Measurements from ENCODE around the gene ICA1L. TPM values are rescaled to one million over a fixed set of nuclear protein-coding genes. Genes with fewer than 3 reads are reported as not detected.

Gene ICA1L
- total RNA-seq, 1 experiment from 2014 or later, result 6.4 TPM

DNA sequence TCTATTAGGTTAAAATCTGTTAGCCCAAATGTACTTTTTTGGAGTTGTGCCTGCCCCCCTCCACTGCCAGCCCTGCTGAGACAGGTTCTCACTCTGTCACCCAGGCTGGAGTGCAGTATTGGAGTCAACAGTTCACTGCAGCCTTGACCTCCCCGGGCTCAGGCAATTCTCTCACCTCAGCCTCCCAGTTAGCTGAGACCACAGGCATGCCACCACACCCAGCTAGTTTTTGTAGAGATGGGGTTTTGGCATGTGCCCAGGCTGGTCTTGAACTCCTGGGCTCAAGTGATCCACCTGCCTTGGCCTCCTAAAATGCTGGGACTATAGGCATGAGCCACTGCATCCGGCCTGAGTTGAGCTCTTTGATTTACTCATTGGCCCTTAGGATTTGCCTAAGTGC, 110.7 kb downstream of the ICA1L start:
- TF ChIP-seq POLR2AphosphoS5 (IDR thresholded peaks at IDR 0.05; ENCODE audit: low read depth, low read length) (no peak), SIN3A (IDR thresholded peaks at IDR 0.05; ENCODE audit: borderline replicate concordance, insufficient read depth, low read depth, low read length) (no peak), REST (IDR thresholded peaks at IDR 0.05; ENCODE audit: insufficient read depth in 1 of 2, low read depth in 2 of 2, low read length in 1 of 2) (no peak), TCF7L2 (IDR thresholded peaks at IDR 0.05; ENCODE audit: low read depth, low read length) (no peak)
- TF ChIP-seq, protein P1, sequence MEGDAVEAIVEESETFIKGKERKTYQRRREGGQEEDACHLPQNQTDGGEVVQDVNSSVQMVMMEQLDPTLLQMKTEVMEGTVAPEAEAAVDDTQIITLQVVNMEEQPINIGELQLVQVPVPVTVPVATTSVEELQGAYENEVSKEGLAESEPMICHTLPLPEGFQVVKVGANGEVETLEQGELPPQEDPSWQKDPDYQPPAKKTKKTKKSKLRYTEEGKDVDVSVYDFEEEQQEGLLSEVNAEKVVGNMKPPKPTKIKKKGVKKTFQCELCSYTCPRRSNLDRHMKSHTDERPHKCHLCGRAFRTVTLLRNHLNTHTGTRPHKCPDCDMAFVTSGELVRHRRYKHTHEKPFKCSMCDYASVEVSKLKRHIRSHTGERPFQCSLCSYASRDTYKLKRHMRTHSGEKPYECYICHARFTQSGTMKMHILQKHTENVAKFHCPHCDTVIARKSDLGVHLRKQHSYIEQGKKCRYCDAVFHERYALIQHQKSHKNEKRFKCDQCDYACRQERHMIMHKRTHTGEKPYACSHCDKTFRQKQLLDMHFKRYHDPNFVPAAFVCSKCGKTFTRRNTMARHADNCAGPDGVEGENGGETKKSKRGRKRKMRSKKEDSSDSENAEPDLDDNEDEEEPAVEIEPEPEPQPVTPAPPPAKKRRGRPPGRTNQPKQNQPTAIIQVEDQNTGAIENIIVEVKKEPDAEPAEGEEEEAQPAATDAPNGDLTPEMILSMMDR (IDR thresholded peaks at IDR 0.05), result no peak
- in situ Hi-C loops (cut with HindIII; ENCODE audit: low pct_unique_long_range_greater_than_20kb, low sequenced_read_pairs), result no loop called here
- no peak for ATAC-seq
- H3K4me3 ChIP-seq (ENCODE audit: low read depth in 2 of 2, low read length in 2 of 2), result no peak overlapping the region
- H3K36me3 ChIP-seq (ENCODE audit: control insufficient read depth, insufficient read depth, low read length), result no peaks in the 10 kb centered on the region
- H3K27ac ChIP-seq (ENCODE audit: low read length), result no peak overlapping the region
- intact Hi-C loops (cut with micrococcal nuclease; ENCODE audit: unreplicated experiment), result no loop called here
- H3K9me3 ChIP-seq (ENCODE audit: control insufficient read depth, insufficient read depth, low read depth, low read length), result no peaks in the 10 kb centered on the region
- H3K27me3 ChIP-seq (ENCODE audit: control insufficient read depth, insufficient read depth, low read length), result no peaks in the 10 kb centered on the region
- ChIA-PET POLR2A (no interaction called here), CTCF (no interaction called here)
- BruUV-seq (replicated peaks), result no TSS peak
- H3K4me1 ChIP-seq (ENCODE audit: control insufficient read depth, insufficient read depth, low read length), result no peaks in the 10 kb centered on the region
- no peak for DNase-seq (ENCODE audit: low read depth, low spot score)

DNA sequence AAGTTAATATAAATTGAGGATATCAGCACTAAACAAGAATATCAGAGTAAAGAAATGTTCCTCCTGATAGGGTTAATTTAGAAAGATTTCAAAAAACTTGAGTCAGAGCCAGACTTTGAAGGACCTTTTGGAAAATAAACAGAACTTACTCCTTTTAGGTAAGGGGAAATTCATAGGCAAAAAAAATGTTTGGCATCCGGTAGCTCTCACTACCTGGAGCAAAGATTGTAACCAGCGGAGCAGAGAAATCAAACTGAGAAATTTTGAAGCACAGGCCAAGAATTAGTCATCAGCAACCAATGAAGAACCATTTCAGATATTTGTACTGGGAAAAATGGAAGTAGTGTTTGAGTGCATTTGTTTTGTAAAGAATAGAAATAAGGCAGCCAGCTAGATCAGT, 113.0 kb downstream of the ICA1L start:
- CTCF ChIA-PET, result no interaction called here
- in situ Hi-C loops (cut with HindIII; ENCODE audit: low pct_unique_long_range_greater_than_20kb, low sequenced_read_pairs), result no loop called here
- Histone ChIP-seq H3K36me3 (ENCODE audit: control insufficient read depth, insufficient read depth, low read length) (no peaks in the 10 kb centered on the region), H3K4me1 (ENCODE audit: control insufficient read depth, insufficient read depth, low read length) (no peaks in the 10 kb centered on the region), H3K9me3 (ENCODE audit: control insufficient read depth, insufficient read depth, low read depth, low read length) (no peaks in the 10 kb centered on the region), H3K27me3 (ENCODE audit: control insufficient read depth, insufficient read depth, low read length) (no peaks in the 10 kb centered on the region), H3K27ac (ENCODE audit: low read length) (no peak overlapping the region), H3K4me3 (ENCODE audit: low read depth in 2 of 2, low read length in 2 of 2) (no peak overlapping the region)
- intact Hi-C loops (cut with micrococcal nuclease; ENCODE audit: unreplicated experiment), result no loop called here
- TF ChIP-seq SIN3A (IDR thresholded peaks at IDR 0.05; ENCODE audit: borderline replicate concordance, insufficient read depth, low read depth, low read length), result no peak
- no peak for TF ChIP-seq POLR2AphosphoS5 (IDR thresholded peaks at IDR 0.05; ENCODE audit: low read depth, low read length)
- no peak for TF ChIP-seq TCF7L2 (IDR thresholded peaks at IDR 0.05; ENCODE audit: low read depth, low read length)
- no peak for TF ChIP-seq REST (IDR thresholded peaks at IDR 0.05; ENCODE audit: insufficient read depth in 1 of 2, low read depth in 2 of 2, low read length in 1 of 2)
- ATAC-seq (no peak), DNase-seq (ENCODE audit: low read depth, low spot score) (no peak)
- POLR2A ChIA-PET, result no interaction called here
- BruUV-seq (replicated peaks), result no TSS peak

Data from Panc1 (cell line).